Kidney (tissue), 14 donors: Measurements from ENCODE around the gene BEST4. TPM values are rescaled to one million over a fixed set of nuclear protein-coding genes. Genes with fewer than 3 reads are reported as not detected.
A peak's percentile ranks its signal among the peaks of the same experiment; 100 is the strongest.
"Not testable (repeated sequence)": the region's sequence is repeated elsewhere in the genome, so short reads cannot be mapped to it uniquely, and the experiment has no call there.

Experiments used
- DNase-seq, 5 donors: peaks; one replicate each; pipeline ENCODE4 v3.0.0-alpha.2; 2013 to 2020
- FAIRE-seq: peaks from 2 replicates; lab custom pipeline; 2012; peaks lifted over from hg19 to GRCh38; lab: Jason Lieb, UNC
- H3K27ac ChIP-seq, 2 donors: one replicate each; pipeline ENCODE4 v1.7.0; 2013; ENCODE audit warnings: low read depth in 2 of 2, low read length in 2 of 2, inconsistent platforms in 1 of 2
- H3K27me3 ChIP-seq: one replicate; pipeline ENCODE4 v1.7.1; 2013; ENCODE audit warnings: low read length, inconsistent platforms; ENCODE audit not compliant: control insufficient read depth, insufficient read depth
- H3K36me3 ChIP-seq, 3 donors: one replicate each; pipeline versions ENCODE4 v1.7.0 to v1.7.1; 2013; ENCODE audit warnings: low read length in 3 of 3, control low read depth in 1 of 3, inconsistent platforms in 1 of 3; ENCODE audit not compliant: insufficient read depth in 3 of 3, control insufficient read depth in 2 of 3
- H3K4me1 ChIP-seq, 3 donors: one replicate each; pipeline versions ENCODE4 v1.7.0 to v1.7.1; 2013; ENCODE audit warnings: low read length in 3 of 3, inconsistent platforms in 1 of 3, low read depth in 1 of 3; ENCODE audit not compliant: control insufficient read depth in 2 of 3, insufficient read depth in 2 of 3
- H3K4me3 ChIP-seq, 3 donors: one replicate each; pipeline versions ENCODE4 v1.7.0 to v1.8.1; 2013; ENCODE audit warnings: low read length in 3 of 3, control low read depth in 1 of 3, inconsistent platforms in 1 of 3
- H3K9ac ChIP-seq, 3 donors: one replicate each; pipeline versions ENCODE4 v1.7.0 to v1.7.1; 2013; ENCODE audit warnings: low read length in 3 of 3, control low read depth in 1 of 3, inconsistent platforms in 1 of 3
- H3K9me3 ChIP-seq, 3 donors: one replicate each; pipeline versions ENCODE4 v1.7.0 to v1.7.1; 2013; ENCODE audit warnings: low read length in 3 of 3, control low read depth in 1 of 3, inconsistent platforms in 1 of 3; ENCODE audit not compliant: control insufficient read depth in 2 of 3, insufficient read depth in 1 of 3
- intact Hi-C: fragments of 100-400 bp; cut with DNase I; formaldehyde crosslinking; loops from one replicate; pipeline ENCODE4 v1.11.1; 2022
- polyA plus RNA-seq: library from polyadenylated mRNA; stranded (reverse); fragments of 350-450 nt; fragmentation: Illumina TruSeq; extraction: RNeasy Lipid Tissue Mini Kit (QIAGEN cat#74804); gene quantifications from one replicate; pipeline ENCODE4 v1.2.3, GENCODE V29; 2014; ENCODE audit warnings: low read depth, low replicate concordance; ENCODE audit not compliant: insufficient read depth
- total RNA-seq: library from RNA; stranded (reverse); fragmentation: NEBNext Ultra II Directional; extraction: Animal tissue kit (Norgen Biotek cat#: 25700); gene quantifications from one replicate; pipeline ENCODE4 v1.2.1, GENCODE V29; 2021
- TF ChIP-seq, protein P1 (sequence below): IDR thresholded peaks from 3 replicates; pipeline ENCODE4 v1.5.1; 2012; ENCODE audit warnings: mild to moderate bottlenecking, moderate library complexity, borderline replicate concordance; ENCODE audit not compliant: insufficient read depth; ENCODE audit errors: extremely low read depth
- donor health status: control.
- donor health status: control.
- donor health status: control.
- donor health status: control.
- donor health status: control.
- donor health status: DM: yes; HTN: yes; CAD: no.
- donor health status: Normal renal cell carcinoma (clear cell type).

Gene BEST4
- total and polyA plus RNA-seq, 2 donors from 2014 or later: 0.37 to 0.50 TPM

DNA sequence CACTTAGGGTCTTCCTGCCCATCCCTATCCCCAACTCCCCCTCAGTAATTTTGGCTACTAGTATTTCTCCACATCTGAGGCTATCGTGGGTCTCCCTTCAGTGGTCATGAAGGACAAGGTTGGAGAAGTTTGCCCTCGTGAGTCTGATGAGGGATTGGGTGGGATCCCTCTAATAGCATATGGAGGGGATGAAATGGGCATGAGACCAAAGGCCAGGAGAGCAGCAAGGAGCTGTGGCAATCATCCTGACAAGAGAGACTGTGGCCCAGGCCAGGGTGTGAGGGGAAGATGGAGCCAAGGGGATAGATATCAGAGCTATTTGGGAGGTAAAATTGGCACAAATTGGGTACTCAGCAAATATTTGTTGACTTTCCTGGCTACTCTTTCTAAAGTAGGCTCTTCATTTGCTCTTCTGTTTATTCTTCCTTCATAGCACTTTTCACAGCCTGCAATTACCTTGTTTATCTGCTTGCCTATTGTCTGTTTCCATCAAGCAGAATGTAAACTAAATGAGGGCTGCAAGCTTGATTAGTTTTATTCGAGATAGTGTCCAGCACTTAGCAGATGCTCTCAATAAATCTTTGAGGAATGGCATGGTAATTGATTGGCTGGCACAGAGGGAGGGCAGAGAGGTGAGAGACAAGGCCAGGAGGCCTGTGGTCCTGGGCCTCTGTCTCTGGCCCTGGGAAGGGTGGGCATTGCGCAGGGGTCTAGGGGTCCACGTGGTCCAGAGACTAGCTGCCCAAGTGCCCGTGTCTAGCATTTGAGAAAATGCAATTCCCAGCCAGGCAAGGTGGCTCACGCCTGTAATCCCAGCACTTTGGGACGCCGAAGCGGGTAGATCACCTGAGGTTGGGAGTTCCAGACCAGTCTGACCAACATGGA is 10.8 kb upstream of the BEST4 start:
- Histone ChIP-seq H3K27me3 (no peaks in the 10 kb centered on the region), H3K9ac (no peak overlapping the region), H3K36me3 (peaks cover 0 to 2% (median 2%) of the 10 kb centered on the region in 3 donors), H3K27ac (no peak overlapping the region), H3K9me3 (no peaks in the 10 kb centered on the region), H3K4me3 (no peak overlapping the region), H3K4me1 (peaks cover 0 to 15% (median 5%) of the 10 kb centered on the region in 3 donors)
- intact Hi-C loops: no loop called here
- DNase-seq: peak in 1 of 5 donors; percentile 69
- TF ChIP-seq, protein P1, sequence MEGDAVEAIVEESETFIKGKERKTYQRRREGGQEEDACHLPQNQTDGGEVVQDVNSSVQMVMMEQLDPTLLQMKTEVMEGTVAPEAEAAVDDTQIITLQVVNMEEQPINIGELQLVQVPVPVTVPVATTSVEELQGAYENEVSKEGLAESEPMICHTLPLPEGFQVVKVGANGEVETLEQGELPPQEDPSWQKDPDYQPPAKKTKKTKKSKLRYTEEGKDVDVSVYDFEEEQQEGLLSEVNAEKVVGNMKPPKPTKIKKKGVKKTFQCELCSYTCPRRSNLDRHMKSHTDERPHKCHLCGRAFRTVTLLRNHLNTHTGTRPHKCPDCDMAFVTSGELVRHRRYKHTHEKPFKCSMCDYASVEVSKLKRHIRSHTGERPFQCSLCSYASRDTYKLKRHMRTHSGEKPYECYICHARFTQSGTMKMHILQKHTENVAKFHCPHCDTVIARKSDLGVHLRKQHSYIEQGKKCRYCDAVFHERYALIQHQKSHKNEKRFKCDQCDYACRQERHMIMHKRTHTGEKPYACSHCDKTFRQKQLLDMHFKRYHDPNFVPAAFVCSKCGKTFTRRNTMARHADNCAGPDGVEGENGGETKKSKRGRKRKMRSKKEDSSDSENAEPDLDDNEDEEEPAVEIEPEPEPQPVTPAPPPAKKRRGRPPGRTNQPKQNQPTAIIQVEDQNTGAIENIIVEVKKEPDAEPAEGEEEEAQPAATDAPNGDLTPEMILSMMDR: no peak
- FAIRE-seq: no peak

DNA sequence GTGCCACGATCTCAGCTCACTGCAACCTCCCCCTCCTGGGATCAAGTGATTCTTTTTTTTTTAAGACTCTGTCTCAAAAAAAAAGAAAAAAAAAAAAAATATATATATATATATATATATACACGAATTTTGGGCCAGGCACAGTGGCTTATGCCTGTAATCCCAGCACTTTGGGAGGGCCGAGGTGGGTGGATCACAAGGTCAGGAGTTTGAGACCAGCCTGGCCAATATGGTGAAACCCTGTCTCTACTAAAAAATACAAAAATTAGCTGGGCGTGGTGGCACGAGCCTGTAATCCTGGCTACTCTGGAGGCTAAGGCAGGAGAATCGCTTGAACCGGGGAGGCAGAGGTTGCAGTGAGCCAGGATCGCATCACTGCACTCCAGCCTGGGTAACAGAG is 9.9 kb upstream of the BEST4 start:
- FAIRE-seq, H3K4me3 ChIP-seq, intact Hi-C loops, H3K27ac ChIP-seq, H3K9me3 ChIP-seq, H3K36me3 ChIP-seq, H3K27me3 ChIP-seq, H3K9ac ChIP-seq: not testable (repeated sequence)
- peak in 1 of 5 donors; percentile 34 for DNase-seq
- peaks cover 0 to 15% (median 5%) of the 10 kb centered on the region in 3 donors for H3K4me1 ChIP-seq

DNA sequence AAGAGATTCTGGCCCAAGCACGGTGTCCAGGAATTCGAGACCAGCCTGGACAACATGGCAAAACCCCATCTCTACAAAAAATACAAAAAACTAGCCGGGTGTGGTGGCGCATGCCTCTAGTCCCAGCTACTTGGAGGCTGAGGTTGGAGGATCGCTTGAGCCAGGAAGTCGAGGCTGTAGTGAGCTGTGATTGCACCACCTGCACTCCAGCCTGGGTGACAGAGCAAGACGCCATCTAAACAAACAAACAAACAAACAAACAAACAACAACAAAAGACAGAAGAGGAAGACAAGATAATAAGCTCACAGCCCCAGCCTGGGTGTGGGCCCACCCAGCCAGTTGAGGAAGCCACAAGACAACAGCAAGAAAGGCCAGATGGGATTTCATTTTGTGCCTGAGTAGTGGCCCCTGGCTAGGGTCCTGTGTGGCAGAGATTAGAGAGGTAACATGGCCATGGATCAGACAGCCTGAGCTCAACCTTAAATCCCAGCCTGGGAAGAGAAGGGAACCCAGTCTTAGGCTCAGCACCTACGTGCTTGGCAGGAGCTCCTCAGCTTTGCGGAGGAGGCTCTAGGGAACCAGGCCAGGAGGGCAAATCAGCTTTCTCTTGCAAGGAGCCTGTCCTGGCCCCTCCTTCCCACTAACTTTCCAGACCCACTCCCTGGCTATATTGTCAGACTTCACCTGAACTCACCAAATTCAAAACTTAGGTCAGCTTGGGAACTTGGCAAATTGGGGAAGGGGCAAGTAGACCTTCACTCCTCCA is 4.9 kb upstream of the BEST4 start:
- no peak overlapping the region for H3K27ac ChIP-seq

More for the DNA sequence above, 4.9 kb upstream of the BEST4 start:
- intact Hi-C loops: no loop called here
- Histone ChIP-seq H3K4me1 (no peaks in the 10 kb centered on the region), H3K9ac (no peak overlapping the region), H3K27me3 (no peaks in the 10 kb centered on the region), H3K4me3 (no peak overlapping the region), H3K36me3 (no peaks in the 10 kb centered on the region), H3K9me3 (no peaks in the 10 kb centered on the region)
- DNase-seq (peak in 1 of 5 donors; percentile 52), FAIRE-seq (no peak)
- TF ChIP-seq, protein P1: no peak
